Left colon (tissue), 2 donors: ENCODE results near the gene PCDH9. TPM values are rescaled to one million over a fixed set of nuclear protein-coding genes. Genes with fewer than 3 reads are reported as not detected.

Experiments used
- ATAC-seq: fragments of 200-7000 bp; cut with Tn5 transposase; one replicate; pipeline ENCODE4 v1.9.1; 2020; ENCODE audit warnings: mild to moderate bottlenecking, moderate library complexity
- DNase-seq, 2 donors: peaks; one replicate each; pipeline ENCODE4 v3.0.0-alpha.2; 2020
- intact Hi-C, 2 donors: fragments of 100-400 bp; cut with DNase I in 1 of 2; cut with micrococcal nuclease in 1 of 2; formaldehyde crosslinking; loops; one replicate each; pipeline versions ENCODE4 v1.11.2 to v1.14.0; 2022; cut with DNase I, micrococcal nuclease
- total RNA-seq, 2 donors: library from RNA; stranded (reverse); fragmentation: NEBNext Ultra II Directional; extraction: Animal tissue kit (Norgen Biotek cat#: 25700); gene quantifications; one replicate each; pipeline ENCODE4 v1.2.1, GENCODE V29; 2021
- donor health status: DM: no; HTN: no; CAD: no.
- donor health status: DM: yes; HTN: yes; CAD: no.

Gene PCDH9
- total RNA-seq, 2 donors from 2014 or later, result 0.61 to 1.4 TPM

DNA sequence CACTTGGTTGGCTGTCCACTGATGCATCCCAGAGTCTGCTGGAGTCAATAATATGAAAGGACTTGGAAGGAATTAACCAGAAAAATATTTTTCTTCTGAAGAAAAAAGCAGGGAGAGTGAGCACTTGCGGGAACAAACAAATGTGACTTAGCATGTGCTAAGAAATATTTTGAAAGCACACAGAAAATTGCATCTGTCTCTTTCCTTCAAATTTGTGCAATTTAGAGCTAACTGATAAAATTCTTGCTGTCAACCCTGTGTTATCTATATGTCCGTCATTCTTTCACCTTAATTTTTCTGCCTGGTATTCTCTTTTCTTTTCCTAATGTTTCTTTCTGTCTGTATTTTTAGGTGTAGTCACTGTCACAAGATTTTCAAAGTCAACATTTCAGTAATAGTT lies 852.6 kb downstream of the PCDH9 start:
- ATAC-seq (no peak), DNase-seq (no peak)
- intact Hi-C loops, result no loop called here

DNA sequence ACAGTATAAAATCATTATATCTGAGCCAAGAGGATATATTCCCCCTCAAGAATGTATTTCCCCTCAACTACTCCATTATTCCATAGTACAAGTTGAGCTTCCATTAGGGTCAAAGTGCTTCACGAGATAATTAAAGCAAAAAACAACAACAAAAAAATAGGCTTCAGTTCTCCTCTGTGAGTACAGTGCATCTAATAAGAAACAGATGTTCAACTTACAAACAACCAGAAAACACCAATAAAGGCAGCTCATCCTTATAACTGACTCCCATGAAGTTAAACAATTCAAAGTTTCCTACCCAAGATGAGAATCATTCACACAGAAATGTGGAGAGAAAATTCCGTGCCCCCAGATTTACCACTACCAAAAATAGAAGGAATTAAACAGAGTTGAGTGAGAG lies 854.4 kb downstream of the PCDH9 start:
- ATAC-seq (no peak), DNase-seq (no peak)
- intact Hi-C loops, result no loop called here

DNA sequence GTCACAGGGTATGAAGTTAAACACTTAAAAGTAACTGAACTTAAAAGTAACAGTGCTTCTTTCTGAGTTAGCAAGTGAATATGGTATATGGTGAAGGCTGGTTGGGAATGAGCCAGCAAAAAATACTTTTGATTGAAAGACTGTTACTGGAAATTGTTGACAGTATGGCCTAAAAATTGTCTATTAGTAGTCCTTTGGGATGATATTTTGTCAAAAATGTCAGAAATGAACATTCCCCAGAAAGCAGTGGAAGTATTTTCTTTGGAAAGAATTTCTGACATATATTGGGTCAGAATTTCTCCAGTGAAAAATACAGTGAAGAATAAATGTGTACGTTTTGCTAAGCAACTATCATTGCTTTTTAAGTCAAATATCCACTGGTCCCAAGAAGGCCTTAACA lies 860.5 kb downstream of the PCDH9 start:
- ATAC-seq, result no peak
- intact Hi-C loops, result no loop called here
- DNase-seq, result no peak

DNA sequence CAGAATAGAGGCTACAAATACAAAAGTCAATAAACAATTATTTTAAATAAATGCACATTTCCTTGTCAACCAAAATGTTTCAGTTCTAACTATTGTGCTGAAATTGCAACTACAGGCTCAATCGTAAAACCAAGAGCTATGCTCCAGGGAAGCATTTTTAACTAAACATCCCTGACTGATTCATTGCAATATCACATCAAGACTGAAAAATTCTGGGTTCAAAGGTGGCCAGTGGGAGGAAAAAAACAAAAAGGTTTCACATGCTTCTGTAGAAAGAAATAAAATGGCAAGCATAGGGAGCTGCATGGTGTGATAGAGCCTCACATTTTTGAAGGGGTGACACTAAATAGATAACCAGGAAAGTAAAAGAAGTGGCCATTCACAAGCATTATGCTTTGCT lies 862.8 kb downstream of the PCDH9 start:
- intact Hi-C loops, result no loop called here
- ATAC-seq (no peak), DNase-seq (no peak)

DNA sequence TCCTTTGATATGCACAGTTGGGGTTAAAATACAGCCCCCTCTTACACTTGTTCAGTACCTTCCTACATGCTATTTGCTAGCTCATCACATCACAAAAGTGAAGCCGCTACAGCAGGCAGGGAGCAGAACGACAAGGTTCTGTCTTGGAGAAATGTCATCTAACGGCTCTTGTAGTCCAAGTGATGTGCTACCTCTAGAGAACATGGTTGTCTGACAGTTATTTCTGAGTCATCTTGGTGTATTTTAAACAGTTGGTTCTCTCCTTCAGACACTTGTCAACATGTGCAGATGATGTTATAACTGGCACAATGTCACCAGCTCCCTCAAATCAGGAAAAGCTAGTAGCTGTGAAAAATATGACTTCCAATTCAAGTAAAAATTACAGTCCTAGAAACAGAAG lies 865.0 kb downstream of the PCDH9 start:
- intact Hi-C loops, result no loop called here

DNA sequence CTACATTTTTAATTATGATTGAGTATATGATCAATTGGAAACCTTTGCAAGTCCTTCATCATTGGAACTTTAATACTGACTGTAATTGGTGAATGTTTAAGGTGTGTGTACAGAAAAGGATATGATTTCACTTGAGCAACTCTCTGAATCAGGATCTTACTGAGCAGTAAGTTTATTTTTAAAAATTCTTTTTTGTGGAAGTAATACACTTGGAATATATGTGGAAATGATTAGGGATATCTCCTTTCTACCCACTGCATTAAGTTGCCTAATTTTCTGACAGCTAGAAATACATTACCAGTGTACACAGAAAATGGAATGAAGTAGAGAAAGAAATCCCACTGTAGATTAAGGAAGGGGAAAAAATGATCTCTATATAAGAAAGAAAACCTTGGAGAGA lies 865.8 kb downstream of the PCDH9 start:
- intact Hi-C loops, result no loop called here
- ATAC-seq (no peak), DNase-seq (no peak)

More for the DNA sequence above, 865.0 kb downstream of the PCDH9 start:
- DNase-seq (no peak), ATAC-seq (no peak)

DNA sequence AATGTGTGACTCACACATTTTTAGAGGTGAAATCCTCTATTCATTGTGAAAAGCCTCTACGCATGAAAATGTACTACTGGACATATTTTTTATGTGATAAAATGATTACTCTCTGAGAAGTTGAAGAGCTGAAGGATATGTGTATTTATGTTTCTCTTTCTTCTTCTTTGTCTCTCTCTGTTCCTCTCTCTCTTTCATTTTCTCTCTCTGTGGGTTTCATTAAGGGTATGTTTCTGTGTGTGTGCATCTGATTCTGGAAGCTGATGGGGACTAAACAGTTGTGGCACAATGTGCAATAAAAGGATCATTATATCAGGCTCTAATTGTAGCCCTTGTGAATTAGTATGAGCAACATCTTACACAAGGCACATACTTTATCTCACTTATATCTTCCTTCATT lies 867.7 kb downstream of the PCDH9 start:
- DNase-seq (no peak), ATAC-seq (no peak)
- intact Hi-C loops, result no loop called here

DNA sequence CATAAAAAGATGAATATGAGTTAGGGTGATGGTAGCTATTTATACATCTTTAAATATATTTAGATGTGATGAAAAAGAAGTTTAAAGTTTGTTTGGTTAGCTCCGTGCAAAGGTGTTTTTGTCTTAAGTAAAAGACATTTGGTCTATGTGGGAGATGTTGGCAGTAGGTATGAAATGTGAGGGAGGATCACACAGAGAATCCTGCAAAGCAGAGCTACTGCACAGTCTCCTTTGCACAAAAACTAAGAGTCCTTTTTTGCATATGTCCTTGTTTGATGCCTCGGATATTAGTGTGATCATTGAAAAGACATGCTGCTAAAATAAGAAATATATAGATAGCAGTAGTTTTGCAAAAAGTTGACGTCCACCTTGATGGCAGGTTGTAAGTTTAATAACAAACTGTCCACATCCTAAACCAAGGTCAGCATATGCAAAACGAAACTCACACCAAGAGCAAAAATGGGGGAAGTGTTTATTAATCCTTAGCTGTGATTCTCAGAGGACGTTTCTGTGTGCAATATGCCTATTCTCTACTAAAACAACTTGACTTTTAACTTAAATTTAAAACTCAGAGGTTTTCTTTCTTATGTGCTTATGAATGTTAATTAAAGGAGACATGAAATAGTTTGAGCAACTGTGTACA lies 870.1 kb downstream of the PCDH9 start:
- no peak for ATAC-seq
- intact Hi-C loops, result no loop called here
- DNase-seq, result no peak

DNA sequence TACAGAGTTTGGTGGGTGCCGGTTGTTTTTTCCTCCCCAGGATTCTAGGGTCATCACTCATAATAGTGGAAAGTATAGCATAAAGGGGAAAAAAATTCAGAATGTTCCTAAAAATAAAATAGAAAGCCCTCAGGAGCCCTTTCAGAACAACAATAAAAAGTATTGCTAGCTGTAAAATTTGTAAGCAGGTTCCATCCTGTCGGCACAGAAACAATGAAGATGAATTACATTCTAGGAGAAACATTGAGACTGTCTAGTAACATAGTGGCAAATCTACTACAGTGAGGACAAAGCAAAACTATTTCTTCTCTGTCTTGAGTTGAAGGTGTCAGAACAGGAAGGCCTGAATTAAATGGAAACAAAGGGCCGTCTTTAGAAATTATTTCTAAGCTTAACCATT lies 870.7 kb downstream of the PCDH9 start:
- DNase-seq (no peak), ATAC-seq (no peak)
- intact Hi-C loops, result no loop called here

DNA sequence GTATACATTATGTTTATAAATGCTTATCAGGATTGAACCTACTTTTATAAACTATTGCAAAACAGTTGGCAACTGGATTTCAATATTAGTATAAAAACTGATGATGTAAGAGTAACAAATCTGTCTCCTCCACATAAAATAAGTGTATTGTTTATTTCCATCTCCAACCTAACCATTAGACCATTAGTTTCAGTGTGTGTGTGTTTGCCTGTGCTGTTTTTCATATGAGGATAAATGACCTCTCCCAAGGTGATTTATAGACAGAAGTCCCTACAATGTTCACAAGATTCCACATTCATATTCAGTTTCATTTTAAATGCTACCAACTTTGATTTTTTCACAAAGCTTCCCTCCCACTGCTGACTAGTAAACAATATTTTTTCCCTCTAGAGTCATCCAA lies 871.6 kb downstream of the PCDH9 start:
- DNase-seq (no peak), ATAC-seq (no peak)
- intact Hi-C loops, result no loop called here

DNA sequence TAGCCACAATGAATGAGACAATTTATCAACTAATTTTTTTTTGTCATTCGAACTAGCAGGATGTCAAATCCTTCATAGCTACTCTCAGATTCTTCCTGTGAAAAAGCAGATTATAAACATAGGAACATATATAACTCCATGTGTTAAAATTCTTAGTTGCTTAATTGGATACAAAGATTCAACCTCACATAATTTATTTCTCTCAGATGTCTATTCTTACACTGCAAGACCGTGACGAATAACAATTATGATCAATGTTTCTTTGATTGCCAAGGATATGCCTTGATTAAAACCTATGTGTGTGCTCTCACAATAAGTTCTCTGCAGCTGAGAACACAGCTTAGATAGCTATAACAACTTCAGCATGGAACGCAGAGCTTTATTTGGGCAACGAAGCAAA lies 872.7 kb downstream of the PCDH9 start:
- DNase-seq (no peak), ATAC-seq (no peak)
- intact Hi-C loops, result no loop called here

DNA sequence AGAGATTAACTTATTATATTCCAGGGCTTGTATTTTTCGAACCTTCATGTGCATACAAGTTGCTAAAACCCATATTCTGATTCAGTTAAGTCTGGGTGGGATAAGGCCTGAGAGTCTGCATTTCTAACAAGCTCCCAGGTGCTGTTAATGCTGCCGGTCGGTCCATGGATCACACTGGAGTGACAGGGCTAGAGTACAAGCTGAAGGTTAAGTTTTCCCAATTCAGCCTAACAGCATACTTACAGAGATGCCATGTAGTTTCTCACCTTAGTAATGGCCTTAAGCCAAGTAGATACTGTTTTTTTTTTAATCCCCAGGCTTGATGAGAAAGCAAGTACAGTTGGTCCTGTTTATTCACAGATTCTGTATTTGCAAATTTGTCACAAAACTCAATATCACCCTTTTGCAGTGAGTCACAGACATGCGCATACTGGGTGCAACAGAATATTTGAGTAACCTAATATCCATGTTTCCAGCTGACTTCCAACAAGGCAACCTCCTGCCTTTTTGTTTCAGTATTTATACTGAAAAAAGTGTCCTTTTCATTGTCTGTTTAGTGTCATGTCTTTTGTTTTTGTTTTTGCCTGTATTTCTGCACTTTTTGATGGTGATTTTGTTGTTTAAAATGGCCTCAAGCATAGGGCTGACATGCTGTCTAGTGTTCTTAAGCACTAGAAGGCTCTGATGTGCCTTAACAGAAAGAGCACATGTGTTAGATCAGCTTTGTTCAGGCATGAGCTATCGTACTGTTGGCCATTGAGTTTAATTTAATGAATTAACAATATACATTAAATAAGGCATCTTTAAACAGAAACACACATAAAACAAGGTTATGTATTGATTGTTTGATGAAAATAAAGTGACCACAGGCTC lies 875.0 kb downstream of the PCDH9 start:
- peak; percentile 29 for ATAC-seq
- intact Hi-C loops, result no loop called here
- no peak for DNase-seq

DNA sequence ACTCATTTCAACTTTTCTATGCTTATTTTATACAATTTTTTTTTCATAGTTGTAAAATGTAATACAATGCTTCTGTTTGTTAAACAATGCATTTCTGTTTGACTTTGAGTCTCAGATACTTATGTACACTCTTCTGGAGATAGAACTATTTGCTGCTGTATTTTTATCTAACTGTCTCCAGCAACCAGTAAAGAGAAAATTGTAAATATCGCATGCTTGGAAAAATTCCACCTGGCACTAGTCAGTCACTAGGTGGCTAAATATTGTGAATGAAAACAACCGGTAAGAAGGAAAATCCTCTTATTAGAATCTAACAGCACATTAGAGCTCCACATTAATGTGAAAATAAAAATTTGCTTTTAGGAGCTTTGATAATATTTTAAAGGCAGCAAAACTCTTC lies 876.5 kb downstream of the PCDH9 start:
- ATAC-seq (peak; percentile 63), DNase-seq (no peak)
- intact Hi-C loops, result no loop called here

DNA sequence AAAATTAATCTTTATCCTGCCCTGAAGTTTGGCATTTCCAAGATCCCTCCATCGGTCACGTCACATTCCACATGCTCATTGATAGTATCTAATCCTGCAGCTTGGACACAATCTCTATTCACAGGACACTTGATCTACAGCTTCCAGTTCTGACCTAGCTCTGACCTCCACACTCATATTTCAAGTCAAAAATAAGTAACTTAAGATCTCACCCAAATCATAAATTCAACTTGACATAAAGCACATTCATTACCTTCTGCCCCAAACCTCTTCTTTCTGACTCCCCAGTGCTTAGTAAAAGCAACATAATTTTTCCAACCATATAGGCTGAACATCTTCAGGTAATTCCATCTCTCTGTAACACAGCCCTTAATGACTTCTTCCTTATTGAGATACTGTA lies 880.2 kb downstream of the PCDH9 start:
- ATAC-seq, result no peak
- intact Hi-C loops, result no loop called here
- no peak for DNase-seq

DNA sequence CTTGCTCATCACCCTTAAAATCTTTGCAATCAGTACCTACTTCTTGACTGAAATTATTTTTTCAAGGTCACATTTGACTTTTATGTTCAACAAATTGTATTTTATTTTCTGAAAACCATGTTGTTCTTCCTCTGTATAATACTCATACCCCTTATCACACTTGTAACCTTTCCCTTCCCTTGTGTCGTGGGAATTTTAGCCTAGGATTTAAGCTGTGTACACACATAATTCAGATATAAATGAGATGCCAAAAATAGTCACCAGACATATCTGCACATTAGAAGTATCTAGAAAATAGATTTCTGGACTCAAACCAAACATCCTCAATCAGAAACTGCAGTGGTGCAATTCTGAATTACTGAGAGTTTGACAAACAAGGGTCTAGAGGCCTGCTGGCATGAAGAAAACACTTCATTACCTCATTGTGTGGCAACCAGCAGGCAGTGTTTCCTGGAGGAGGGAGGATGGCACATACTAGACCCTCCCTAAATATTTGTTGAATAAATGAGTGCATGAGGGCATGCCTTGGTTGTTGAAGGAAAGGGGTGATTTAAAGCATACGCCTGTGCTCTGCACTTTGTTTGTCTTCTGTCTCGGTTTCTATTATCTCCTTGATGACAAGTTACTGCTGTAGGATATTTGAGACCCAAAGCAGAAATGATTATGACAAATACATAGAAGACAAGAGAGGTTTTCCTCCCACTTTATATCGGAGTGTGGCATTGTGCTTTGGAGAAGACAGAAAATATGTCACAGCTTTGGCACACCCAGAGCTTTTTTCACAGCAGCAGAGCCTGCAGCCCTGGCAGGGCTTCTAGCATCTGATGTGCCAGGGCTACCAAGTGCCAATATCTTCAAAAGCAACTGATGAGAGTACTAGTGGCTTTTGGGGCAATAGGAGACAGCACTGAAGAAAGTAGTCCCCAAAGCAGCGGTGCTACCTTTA lies 881.1 kb downstream of the PCDH9 start:
- intact Hi-C loops, result no loop called here
- ATAC-seq, result no peak

DNA sequence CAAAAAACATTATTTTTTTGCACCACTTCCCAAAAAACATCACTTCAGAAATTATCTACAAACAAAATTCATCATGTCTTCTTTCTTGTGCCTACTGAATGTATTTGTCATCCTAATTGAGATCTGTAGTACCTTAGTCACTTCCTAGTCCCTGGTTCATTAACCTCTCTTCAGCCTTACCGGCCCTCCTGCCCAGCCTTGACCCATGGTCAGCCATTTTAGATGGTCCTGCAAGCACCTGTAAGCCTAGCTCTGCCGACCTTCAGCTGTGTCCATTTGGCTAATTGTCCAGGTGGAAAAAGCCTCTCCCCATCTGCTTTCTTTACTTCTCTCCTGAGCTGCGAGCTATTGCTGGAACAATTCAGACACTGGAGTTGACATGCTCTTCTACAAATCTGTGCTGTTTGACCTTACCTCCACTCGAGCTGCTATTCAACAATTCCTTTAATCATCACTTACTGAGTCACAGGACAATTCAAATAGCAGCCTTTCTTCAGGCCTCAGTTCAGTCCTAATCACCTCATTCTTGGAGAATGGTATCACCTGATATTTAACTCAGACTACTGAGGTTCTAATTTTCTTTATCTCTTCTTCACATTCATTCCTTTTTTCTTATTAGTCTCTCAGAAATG lies 882.5 kb downstream of the PCDH9 start:
- intact Hi-C loops, result no loop called here
- no peak for DNase-seq
- no peak for ATAC-seq

More for the DNA sequence above, 881.1 kb downstream of the PCDH9 start:
- DNase-seq, result no peak

DNA sequence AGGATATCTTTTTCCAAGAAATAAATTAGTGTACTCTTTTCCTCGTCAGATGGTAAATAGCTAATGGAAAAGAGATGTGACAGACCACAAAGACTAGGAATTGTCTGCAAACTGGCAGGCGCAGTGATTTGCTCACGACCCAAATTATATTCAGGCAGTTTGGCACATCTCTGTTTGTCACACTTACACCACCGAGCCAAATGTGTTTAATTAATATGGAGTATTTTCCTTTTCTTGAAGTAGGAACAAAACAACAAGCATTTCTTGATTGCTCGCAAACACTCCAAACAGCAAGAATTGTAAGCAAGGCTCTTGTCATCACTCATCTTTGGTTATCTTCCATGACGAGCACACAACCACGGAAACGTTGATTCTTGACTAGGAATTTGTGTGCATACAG lies 884.2 kb downstream of the PCDH9 start:
- intact Hi-C loops, result no loop called here
- no peak for ATAC-seq
- no peak for DNase-seq

DNA sequence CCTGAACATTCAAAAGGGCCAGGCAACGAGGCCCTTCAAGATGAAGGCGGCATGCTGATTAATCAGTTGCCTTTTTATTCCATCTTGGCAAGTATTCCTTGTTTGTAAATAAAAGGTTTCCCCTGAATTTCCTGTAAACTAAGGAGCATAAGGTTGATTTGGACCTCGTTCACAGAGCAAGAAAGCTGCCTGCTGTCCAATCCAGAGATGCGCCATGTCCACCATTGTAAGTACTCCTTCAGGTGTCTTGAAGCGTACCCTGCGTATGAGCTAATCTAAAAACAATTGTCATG lies 884.7 kb downstream of the PCDH9 start:
- intact Hi-C loops, result no loop called here
- no peak for ATAC-seq
- DNase-seq, result no peak

DNA sequence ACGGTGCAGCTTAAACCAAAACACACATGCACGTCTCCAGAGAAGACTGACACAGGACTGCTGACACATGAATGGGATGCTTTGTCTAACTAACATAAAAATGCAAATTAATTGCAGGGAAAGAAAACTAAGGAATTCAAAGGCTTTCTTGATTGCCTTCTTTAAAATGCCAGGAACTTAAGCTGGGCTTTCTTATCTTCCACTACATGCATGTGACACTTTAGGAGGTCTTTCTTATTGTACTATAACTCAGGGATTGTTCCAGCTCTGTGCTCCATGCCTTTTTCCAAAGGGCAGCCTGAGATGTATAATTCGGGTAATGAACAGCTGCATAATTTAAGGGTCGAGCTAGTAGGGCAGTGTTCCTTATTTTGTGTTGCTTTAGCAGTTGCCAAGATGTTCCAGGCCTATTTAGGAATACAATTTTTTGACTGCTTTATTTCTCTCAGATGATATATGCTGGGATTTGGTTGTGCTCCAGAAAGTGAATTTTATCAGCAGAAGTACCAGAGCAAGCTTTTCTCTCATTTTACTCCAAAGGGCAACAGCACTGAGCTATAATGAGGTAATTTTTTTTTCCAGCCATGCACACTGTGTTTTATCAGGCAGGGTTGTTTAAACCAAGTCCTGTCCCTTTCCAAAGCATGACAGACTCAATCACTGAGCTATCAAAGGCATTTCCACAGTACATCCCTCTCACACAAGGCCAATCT lies 885.2 kb downstream of the PCDH9 start:
- no peak for ATAC-seq
- no peak for DNase-seq
- intact Hi-C loops, result no loop called here
